Upper lobe of right lung (tissue), 1 donor: ENCODE results near the gene SLC19A1. TPM values are rescaled to one million over a fixed set of nuclear protein-coding genes. Genes with fewer than 3 reads are reported as not detected.

ENCODE experiments used
- ATAC-seq: fragments of 200-7000 bp; cut with Tn5 transposase; one replicate; pipeline ENCODE4 v1.9.1; 2020; ENCODE audit warnings: mild to moderate bottlenecking, moderate library complexity
- DNase-seq: peaks from one replicate; pipeline ENCODE4 v3.0.0-alpha.2; 2020
- H3K27ac ChIP-seq: fragments of 200-600 bp; one replicate; pipeline ENCODE4 v1.8.0; 2022
- H3K27me3 ChIP-seq: fragments of 200-600 bp; one replicate; pipeline ENCODE4 v1.8.0; 2022; ENCODE audit warnings: mild to moderate bottlenecking
- H3K36me3 ChIP-seq: fragments of 200-600 bp; one replicate; pipeline ENCODE4 v1.8.0; 2022
- H3K4me1 ChIP-seq: fragments of 200-600 bp; one replicate; pipeline ENCODE4 v1.8.0; 2022
- H3K4me3 ChIP-seq: fragments of 200-600 bp; one replicate; pipeline ENCODE4 v1.8.0; 2022; ENCODE audit warnings: mild to moderate bottlenecking
- H3K9me3 ChIP-seq: fragments of 200-600 bp; one replicate; pipeline ENCODE4 v1.8.0; 2022
- intact Hi-C: fragments of 100-400 bp; cut with DNase I; formaldehyde crosslinking; loops from one replicate; pipeline ENCODE4 v1.11.0; 2022
- total RNA-seq: library from RNA; stranded (reverse); fragmentation: NEBNext Ultra II Directional; extraction: Animal tissue kit (Norgen Biotek cat#: 25700); gene quantifications from one replicate; pipeline ENCODE4 v1.2.1, GENCODE V29; 2021
- TF ChIP-seq, protein P1 (sequence below): fragments of 200-600 bp; IDR thresholded peaks from one replicate; pipeline ENCODE4 v1.8.0; 2022; ENCODE audit warnings: antibody characterized with exemption
- donor health status: DM: no; HTN: yes; CAD: no; lungs with severe emphysema.

SLC19A1 gene
- total RNA-seq, 1 donor from 2014 or later: 39.3 TPM

DNA sequence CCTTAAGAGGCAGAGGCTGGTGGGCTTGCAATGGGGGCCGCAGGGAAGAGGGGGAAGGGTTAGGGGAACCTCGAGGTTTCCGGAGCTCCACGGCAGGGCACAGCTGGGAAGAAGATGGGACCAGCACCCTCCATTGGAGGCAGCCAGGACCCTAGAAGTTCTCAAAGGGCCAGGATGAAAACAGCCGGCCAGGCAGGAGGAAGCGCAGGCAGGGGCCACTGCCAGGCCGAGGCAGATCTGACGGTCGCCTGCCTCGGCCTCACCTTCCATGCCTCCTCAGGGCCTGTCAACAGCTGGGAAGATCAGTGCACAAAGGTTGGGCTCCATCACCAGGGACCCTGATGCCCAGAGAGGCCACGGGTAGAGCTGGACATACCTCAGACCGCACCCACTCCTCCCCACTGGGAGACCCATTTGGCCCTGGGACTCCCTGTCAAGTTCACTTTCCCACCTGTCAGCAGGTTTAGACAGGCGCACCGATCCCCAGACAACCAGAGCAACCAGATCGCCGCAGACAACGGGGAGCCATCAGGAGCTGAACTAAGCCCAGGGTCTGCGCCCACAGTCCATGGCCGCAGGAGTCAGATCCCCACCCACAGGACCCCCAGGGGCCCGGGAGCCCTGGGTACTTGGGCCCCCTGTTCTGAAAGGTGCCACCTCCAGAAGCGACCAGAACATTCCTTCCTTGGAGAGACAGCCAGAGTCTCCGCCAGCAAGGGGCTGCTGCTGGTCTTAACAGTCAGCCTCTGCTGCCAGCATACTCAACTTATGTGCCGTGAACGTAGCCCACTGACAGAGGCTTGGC, 2.2 kb downstream of the SLC19A1 start:
- ATAC-seq: no peak
- peaks cover 7% of the 10 kb centered on the region for H3K4me1 ChIP-seq
- H3K4me3 ChIP-seq: no peak overlapping the region
- TF ChIP-seq, protein P1, sequence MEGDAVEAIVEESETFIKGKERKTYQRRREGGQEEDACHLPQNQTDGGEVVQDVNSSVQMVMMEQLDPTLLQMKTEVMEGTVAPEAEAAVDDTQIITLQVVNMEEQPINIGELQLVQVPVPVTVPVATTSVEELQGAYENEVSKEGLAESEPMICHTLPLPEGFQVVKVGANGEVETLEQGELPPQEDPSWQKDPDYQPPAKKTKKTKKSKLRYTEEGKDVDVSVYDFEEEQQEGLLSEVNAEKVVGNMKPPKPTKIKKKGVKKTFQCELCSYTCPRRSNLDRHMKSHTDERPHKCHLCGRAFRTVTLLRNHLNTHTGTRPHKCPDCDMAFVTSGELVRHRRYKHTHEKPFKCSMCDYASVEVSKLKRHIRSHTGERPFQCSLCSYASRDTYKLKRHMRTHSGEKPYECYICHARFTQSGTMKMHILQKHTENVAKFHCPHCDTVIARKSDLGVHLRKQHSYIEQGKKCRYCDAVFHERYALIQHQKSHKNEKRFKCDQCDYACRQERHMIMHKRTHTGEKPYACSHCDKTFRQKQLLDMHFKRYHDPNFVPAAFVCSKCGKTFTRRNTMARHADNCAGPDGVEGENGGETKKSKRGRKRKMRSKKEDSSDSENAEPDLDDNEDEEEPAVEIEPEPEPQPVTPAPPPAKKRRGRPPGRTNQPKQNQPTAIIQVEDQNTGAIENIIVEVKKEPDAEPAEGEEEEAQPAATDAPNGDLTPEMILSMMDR: no peak
- H3K27ac ChIP-seq: no peak overlapping the region
- intact Hi-C loops: no loop called here
- no peaks in the 10 kb centered on the region for H3K27me3 ChIP-seq
- peak; percentile 59 for DNase-seq
- no peaks in the 10 kb centered on the region for H3K36me3 ChIP-seq
- H3K9me3 ChIP-seq: no peaks in the 10 kb centered on the region

DNA sequence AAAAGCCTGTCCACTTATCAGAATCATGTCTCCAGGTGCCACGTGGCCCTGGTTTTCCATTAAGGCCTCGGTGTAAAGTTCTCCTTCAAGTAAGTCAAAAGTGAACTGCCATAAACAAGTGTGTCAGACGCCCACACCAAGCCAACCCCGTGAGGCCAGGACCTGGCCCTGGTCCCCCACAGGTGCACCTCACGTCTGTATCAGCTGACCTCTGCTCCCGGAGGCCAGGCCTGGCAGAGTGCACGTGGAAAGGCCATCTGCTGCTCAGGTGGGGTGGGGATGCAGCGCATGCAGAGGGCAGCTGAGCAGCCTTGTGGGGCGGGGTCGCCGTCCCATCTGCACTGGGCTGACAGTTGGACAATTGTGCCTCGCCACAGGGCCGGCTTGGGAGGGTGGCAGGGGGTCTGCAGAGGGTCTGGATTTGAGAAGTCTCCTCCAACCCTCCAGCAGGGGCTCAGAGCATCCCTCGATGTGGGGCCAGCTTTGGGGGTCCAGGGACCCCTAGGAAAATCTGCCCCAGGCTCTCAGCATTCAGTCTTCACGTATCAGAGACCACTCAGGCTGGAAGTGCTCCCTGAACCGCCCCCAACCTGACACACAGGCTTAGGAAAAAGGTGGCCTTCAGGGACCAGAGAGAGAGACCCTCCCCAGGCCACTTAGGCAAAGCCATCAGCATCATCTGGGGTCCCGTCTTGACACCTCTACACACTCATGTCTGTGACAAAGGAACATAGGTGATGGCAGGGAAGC, 3.0 kb downstream of the SLC19A1 start:
- Histone ChIP-seq H3K27me3 (no peaks in the 10 kb centered on the region), H3K9me3 (no peaks in the 10 kb centered on the region), H3K4me1 (peaks cover 11% of the 10 kb centered on the region), H3K27ac (no peak overlapping the region), H3K36me3 (no peaks in the 10 kb centered on the region), H3K4me3 (no peak overlapping the region)
- DNase-seq (peak; percentile 58), ATAC-seq (no peak)
- intact Hi-C loops: no loop called here
- TF ChIP-seq, protein P1: no peak

DNA sequence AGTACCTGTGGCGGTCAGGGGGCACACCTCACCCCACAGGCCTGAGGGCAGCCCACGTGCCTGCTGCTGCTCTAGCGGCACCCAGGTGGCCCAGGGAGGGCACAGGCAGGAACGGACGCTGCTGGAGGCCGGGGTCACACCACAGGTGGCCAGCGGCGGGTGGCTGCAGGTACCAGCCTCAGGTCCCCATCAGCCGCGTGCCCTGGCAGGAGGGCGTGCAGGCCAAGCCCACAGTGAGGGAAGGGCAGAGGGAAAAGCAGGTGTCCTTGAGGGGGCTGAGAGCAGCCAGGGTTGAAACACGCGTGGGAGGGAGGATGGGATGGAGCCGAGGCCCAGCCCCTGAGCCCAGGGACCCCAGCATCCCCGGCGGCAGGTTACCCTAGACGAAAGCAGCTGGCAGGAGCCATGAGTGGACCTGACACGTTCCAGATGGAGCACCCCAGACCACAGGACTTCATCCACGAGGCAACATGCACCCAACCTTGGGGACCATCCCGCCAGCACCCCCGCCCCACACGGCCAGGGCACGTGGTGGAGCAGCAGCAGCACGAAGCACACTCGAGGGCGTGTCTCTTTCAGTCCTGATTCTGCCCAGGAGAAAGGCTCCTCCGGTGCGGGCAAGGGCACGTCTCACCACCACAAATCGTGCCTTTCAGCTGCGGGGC, 3.7 kb downstream of the SLC19A1 start:
- no peaks in the 10 kb centered on the region for H3K9me3 ChIP-seq
- intact Hi-C loops: no loop called here
- no peaks in the 10 kb centered on the region for H3K27me3 ChIP-seq
- DNase-seq (peak; percentile 59), ATAC-seq (no peak)
- peaks cover 12% of the 10 kb centered on the region for H3K4me1 ChIP-seq
- TF ChIP-seq, protein P1: no peak
- no peaks in the 10 kb centered on the region for H3K36me3 ChIP-seq
- no peak overlapping the region for H3K27ac ChIP-seq
- H3K4me3 ChIP-seq: no peak overlapping the region

DNA sequence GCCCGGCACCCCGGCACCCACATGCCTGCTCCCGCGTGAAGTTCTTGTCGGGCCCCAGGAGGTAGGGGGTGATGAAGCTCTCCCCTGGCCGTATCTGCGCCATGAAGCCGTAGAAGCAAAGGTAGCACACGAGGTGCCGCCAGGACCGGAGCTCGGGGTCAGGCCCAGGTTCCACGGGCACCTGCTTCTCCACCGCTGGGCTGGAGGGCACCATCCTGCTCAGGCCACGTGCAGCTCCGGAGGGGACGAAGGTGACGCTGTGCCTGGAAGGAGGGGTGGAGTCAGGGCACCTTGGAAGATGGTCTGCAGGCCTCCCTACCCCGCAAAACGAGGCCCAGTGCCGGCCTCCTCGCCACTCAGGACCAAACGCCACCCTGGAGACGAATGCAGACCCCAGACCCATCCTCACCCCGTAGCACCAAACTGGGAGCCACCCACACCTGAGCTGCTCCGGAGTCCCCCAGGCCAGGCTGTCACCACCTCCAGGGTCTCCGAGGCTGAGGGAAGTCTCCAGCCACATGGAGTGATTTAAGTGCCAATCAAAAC, 4.4 kb downstream of the SLC19A1 start:
- H3K27ac ChIP-seq: no peak overlapping the region
- DNase-seq (peak; percentile 55), ATAC-seq (no peak)
- no peaks in the 10 kb centered on the region for H3K9me3 ChIP-seq
- peaks cover 18% of the 10 kb centered on the region for H3K4me1 ChIP-seq
- TF ChIP-seq, protein P1: no peak
- no peaks in the 10 kb centered on the region for H3K36me3 ChIP-seq
- no peaks in the 10 kb centered on the region for H3K27me3 ChIP-seq
- intact Hi-C loops: no loop called here
- no peak overlapping the region for H3K4me3 ChIP-seq

DNA sequence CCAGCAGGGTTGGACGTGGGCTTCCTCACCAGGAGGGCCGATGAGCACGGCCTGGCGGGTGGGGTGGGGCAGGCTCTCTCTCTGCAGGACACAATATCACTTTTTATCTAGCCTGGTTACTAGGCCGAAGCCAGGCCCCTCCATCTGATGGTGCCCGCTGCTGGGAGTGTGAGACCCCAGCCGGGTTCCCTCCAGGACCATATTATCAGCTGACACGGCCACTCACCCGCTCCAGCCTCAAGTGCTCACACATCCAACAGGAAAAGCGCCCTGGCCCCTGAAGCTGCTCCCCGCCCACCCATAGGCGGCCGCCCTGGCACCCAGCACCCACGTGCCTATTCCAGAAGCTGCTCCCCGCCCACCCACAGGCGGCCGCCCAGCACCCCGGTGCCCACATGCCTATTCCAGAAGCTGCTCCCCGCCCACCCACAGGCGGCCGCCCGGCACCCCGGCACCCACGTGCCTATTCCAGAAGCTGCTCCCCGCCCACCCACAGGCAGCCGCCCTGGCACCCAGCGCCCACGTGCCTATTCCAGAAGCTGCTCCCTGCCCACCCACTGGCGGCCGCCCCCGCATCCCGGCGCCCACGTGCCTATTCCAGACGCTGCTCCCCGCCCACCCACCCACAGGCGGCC, 5.0 kb downstream of the SLC19A1 start:
- H3K27ac ChIP-seq: no peak overlapping the region
- no peak overlapping the region for H3K4me3 ChIP-seq
- no peak for ATAC-seq
- no peaks in the 10 kb centered on the region for H3K36me3 ChIP-seq
- H3K4me1 ChIP-seq: peaks cover 19% of the 10 kb centered on the region
- intact Hi-C loops: no loop called here
- H3K9me3 ChIP-seq: no peaks in the 10 kb centered on the region
- H3K27me3 ChIP-seq: no peaks in the 10 kb centered on the region
- TF ChIP-seq, protein P1: no peak
- DNase-seq: peak; percentile 55
